AG08396 (cell line): ENCODE results near the gene ZNF80.
"Not testable (repeated sequence)": the region's sequence is repeated elsewhere in the genome, so short reads cannot be mapped to it uniquely, and the experiment has no call there.

Source experiments
- DNase-seq: peaks from one replicate; pipeline ENCODE4 v3.0.0; 2012; ENCODE audit warnings: low spot score, mixed read lengths

Gene ZNF80

DNA sequence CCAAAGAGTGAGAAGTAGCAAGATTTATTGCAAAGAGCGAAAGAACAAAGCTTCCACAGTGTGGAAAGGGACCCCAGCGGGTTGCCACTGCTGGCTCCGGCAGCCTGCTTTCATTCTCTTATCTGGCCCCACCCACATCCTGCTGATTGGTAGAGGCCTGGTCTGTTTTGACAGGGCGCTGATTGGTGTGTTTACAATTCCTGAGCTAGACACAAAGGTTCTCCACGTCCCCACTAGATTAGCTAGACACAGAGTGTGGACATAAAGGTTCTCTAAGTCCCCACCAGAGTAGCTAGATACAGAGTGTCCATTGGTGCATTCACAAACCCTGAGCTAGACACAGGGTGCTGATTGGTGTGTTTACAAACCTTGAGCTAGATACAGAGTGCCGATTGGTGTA lies at the start of gene ZNF80:
Gene ZNF80 (minus strand): TSS at position 101 of the 400 bp plus-strand sequence. CDS start 504 bp downstream, outside the sequence.
- DNase-seq = not testable (repeated sequence)

DNA sequence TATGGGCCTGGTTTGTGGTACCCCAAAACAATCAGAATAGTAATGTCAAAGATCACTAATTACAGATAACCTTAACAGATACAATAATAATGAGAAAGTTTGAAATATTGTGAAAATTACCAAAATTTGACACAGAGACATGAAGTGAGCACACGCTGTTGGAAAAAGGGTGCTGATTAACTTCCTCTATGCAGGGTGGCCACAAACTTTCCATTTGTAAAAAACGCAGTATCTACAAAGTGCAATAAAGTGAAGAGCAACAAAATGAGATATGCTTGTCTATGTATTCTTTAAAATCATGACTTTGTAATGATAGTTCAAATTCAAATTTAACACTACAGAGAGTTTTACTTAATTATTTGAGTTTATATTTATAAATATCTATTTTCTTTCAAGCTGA lies 48.9 kb upstream of the ZNF80 start:
- no peak for DNase-seq

DNA sequence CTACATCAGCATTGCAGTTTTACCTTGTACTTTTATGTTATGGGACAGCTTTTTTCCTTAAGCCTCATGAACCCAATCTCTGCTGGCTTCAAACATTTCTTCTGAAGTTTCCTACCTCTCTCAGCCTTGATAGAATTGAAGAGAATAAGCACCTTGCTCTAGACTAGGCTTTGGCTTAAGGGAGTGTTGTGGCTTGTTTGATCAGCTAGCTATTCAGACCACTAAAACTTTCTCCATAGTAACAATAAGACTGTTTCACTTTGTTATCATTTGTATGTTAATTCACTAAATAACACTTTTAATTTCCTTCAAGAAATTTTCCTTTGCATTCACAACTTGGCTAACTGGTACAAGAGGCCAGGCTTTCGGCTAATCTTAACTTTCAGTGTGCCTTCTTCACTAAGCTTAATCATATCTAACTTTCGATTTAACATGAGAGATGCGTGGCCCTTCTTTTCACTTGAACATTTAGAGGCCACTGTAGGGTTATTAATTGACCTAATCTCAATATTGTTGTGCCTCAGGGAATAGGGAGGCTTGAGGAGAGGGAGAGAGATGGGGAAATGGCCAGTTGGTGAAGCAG lies 48.4 kb upstream of the ZNF80 start:
- no peak for DNase-seq

DNA sequence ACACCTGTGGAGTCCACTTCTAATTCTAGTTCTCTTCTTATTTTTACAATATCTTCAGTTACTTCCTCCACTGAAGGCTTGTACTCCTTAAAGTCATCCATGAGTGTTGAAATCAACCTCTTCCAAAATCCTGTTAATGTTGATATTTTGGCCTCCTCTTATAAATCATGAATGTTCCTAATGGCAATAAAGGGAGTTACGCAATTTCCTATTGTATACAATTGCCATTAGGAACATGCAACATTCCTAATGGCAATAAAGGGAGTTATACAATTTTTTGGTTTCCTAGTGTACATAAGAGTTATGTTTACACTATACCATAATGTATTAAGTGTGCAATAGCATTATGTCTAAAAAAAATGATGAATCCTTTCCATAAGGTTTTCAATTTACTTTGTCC lies 47.3 kb upstream of the ZNF80 start:
- no peak for DNase-seq

DNA sequence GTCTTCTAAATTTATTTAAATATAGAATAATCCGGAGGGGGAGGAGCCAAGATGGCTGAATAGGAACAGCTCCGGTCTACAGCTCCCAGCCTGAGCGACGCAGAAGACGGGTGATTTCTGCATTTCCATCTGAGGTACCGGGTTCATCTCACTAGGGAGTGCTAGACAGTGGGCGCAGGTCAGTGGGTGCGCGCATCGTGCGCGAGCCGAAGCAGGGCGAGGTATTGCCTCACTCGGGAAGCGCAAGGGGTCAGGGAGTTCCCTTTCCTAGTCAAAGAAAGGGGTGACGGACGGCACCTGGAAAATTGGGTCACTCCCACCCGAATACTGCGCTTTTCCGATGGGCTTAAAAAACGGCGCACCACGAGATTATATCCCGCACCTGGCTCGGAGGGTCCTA lies 39.5 kb upstream of the ZNF80 start:
- not testable (repeated sequence) for DNase-seq

DNA sequence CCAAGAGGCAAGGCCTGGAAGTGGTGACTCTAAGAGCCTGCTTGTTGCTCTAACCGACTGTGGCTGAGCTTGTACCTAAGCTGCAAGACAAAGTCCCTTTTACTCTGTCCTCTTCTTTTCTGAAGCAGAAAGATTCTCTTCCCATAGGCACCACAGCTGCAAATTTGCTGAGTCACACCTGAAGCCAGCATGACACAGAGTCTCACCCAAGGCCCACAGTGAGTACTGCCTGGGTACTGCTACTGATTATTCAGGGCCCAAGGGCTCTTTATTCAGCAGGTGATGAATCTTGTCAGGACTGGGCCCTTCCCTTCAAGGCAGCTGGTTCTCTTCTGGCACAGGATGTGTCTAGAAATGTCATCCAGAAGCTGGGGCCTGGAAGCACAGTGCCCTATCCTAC lies 37.6 kb upstream of the ZNF80 start:
- no peak for DNase-seq

DNA sequence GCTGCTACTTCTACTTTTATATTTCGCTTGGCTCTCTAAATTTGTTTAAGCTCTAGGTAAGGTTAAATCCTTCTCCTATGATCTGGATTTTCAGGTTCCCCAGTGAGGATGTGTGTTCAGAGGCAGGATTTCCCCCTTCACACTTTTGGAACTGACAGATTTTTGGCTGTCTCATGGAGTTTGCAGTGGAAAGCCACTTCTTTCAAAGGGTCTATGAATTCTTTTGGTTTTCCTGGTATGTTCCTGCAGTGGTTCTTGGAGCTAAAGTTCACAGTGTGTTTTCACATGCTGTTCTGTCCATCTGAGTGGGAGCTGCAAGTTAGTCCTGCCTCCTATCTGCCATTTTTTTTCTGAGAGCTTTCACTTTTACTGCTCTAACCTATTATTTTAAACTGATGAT lies 34.9 kb upstream of the ZNF80 start:
- no peak for DNase-seq

DNA sequence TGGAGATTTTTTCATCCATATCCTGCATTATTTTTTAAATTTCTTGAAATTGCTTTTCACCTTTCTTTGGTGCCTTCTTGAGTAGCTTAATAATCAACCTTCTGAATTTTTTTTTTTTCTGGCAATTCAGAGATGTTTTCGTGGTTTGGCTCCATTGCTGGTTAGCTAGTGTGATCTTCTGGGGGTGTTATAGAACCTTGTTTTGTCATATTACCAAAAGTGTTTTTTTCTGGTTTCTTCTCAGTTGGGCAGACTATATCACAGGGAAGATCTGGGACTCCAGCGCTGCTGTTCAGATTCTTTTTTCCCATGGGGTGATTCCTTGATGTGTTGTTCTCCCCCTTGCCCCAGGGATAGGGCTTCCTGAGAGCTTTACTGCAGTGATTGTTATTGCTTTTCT lies 32.6 kb upstream of the ZNF80 start:
- DNase-seq = no peak

DNA sequence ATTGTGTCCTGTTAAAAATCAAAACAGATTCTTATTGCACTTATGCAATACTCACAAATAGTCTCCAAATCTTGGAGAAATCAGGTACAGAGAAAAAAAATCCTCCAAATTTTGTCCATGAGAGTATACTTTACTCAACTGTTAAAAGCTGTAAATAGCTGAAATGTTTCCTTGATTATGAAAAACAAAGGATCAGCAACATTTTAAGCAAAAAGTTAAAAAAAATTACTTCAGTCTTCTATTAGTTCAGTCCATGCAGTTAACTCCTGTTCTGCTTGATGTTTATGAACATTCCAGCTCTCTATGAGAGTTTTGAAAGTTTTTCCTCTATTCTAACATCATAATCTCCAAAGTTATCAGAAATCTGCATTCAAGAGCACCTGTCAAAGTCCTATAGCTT lies 22.8 kb upstream of the ZNF80 start:
- no peak for DNase-seq

DNA sequence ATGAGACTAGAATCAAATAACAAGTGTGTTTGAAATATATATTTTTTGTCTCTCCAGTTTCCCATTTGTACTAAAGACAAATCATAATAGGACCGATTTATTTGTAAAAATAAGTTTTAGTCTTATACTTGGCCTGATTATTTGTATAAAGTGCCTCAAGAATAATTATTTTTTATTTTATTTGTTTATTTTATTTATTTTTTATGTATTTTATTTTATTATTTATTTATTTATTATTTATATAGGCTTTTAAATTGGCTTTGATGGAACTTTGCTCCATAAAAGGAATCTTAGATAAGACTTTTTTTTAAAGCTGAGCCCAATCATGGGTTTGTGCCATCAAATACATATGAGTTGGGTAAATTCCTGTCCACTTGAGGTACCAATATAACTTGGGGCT lies 22.2 kb upstream of the ZNF80 start:
- DNase-seq = no peak

DNA sequence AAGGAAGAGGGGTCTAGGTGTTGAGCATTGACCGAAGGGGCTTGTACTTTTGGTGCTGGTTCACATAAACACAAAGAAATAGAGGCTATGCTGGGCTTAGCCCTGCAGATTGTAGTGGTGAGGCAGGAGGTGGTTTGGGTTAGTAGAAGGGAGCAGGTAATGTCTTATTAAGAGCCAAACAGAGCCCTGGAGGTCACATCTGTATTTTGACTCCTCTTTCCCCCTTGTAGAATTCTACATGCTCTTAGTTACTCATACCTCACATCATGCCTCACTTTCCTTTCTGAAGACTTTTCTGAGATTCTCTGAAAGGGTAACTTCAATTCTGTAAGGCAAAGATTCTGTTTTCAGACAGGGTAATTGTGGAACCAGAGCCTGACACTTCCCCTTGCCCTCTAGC lies 16.1 kb upstream of the ZNF80 start:
- DNase-seq = no peak

DNA sequence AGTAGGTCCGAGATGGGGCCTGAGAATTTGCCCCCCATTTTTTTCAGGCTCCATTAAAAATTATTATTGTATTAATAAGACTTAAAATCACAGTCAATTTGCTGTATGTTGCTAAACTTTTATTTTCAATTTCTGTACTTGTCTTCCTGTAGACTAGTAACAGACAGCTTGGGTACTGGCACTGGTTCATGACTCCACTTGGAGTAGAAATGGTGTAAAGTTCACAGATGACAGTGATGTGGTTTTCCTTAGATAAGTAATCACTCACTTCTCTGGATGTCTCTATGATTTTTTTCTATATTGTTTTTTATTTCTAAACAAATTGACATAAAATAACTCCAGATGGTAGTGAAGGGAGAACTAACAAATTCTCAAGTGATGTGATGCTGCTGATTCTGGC lies 15.6 kb upstream of the ZNF80 start:
- DNase-seq = no peak

DNA sequence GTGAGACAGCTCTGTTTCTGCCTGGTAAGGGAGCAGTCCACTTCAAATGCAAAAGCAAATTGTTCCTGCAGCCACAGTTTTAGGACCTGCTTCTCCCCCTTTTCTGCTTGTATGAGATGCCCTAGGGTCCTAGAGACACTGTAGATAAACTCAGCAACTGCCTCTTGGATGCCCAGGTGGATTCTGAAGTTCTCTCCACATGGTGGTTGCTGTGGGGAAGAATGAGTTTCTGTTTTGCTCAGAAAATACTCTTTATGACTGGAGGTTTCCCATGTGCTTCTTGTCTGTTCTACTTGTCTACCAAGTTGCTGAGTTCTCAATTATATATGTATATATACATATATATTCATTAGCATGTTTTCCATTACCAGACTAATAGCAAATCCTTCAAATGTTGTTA lies 5.6 kb upstream of the ZNF80 start:
- no peak for DNase-seq

DNA sequence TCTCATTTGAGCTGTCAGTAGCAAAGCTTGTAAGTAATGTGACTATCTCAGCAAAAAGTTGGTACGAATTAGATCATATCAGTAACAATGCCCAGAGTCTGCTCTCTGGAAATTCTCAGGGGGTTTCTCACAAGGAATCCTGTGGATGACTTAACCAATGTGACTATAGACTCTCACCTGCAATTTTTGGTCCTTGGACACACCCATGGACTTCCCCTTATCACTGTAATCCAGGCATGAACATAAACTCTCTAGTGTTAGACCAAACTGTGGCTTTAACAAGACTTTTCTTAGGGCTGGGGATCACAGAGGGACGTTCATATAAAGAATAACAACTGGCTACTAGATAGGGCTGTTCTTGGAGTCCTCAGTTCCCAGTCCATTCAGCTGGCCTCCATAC lies 3.9 kb upstream of the ZNF80 start:
- no peak for DNase-seq

DNA sequence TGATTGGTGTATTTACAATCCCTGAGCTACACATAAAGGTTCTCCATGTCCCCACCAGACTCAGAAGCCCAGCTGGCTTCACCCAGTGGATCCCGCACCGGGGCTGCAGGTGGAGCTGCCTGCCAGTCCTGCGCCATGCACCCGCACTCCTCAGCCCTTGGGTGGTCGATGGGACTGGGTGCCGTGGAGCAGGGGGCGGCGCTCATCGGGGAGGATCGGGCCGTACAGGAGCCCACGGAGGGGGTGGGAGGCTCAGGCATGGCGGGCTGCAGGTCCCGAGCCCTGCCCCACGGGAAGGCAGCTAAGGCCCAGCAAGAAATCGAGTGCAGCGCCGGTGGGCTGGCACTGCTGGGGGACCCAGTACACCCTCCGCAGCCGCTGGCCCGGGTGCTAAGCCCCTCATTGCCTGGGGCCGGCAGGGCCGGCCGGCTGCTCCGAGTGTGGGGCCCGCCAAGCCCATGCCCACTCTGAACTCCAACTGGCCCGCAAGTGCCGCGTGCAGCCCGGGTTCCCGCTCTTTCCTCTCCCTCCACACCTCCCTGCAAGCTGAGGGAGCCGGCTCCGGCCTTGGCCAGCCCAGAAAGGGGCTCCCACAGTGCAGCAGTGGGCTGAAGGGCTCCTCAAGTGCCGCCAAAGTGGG lies 888 bp upstream of the ZNF80 start:
- not testable (repeated sequence) for DNase-seq

DNA sequence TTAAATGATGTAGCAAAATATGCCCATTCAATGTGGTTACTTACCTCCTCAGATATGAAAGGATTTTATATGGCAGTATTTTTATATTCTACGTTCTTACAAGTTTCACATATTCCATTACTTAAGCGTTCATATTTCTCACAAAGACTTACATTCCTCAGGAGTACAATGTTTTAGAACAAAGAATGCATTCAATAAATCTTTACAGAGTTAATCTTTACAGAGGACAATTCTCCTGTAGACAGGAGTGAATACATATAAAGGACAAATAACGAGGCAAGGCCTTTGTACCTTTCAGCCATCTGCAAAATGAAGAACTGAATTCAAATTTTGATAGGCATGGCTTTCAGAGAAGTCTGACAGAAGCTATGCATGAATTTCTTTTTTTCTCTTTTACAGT lies 1.9 kb downstream of the ZNF80 start:
- no peak for DNase-seq

DNA sequence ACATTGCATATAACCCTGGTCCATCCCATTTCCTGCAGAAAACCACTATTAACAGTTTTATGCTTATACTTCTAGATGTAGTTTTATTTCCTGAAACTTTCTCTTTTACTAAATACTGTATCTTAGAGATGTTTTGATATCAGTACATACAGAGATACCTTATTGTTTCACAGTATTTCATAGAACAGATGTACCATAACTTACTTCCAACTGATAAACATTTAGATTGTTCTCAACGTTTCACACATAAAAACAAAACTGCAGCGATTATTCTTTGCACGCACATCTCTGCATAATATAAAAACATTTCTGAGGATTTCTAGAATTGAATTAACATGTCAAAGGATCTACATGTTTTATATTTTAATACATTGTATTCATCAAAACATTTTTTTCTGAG lies 2.6 kb downstream of the ZNF80 start:
- DNase-seq = no peak

DNA sequence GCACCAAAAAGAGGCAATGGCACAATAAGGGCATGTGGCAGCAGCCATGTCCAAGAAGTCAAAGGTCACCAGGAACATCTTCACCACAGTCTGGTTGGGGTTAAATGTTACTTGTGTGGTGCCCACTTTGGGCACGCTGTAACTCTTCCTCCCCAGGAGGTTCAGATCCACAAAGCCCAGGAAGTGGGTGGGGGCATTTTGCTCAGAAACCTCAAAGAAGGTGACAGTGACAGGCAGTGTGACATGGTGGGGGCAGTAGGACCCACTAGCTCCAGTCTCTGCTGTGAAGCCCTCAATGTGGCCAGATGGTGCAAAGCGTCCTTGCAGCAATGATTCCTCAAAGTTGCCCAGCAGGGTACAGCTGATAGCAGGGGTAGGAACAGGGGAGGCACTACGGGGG lies 5.8 kb downstream of the ZNF80 start:
- no peak for DNase-seq

DNA sequence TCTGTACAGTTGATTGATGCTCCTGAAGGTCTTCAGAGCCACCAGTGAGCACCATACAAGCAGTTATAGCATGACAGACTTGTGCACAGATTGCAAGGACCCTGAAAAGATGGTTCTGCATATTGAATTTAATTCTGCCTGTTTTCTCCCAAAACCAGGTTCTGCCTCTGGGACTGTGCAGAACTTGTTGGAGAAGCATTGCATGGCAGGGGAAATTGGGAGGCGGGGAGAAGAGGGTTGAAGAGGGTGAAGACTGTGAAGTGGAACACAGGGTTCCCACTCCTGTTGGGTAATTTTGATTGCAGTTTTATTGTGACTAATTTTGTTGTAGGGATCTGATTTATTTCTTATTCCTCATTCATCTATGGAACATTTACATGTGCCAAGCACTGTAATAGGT lies 10.3 kb downstream of the ZNF80 start:
- DNase-seq = no peak

DNA sequence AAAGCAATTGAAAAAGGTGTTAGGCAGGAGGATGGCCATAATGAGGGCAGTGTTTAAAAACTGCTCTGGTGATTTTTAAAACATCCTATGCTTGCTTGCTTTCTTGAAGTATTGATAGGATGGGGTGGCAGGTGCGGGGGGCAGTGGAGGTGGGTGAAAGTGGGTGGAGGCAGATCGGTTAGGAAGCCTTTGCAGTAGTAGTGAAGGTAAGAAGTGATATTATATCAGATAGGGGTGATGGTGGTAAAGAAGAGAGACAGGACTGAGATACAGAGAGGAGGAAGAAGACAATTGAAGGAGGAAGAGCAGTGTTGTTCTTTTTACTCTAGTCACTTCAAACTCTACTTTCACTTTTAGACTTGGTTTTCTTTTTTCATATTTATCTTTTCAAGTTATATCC lies 11.1 kb downstream of the ZNF80 start:
- DNase-seq = no peak

DNA sequence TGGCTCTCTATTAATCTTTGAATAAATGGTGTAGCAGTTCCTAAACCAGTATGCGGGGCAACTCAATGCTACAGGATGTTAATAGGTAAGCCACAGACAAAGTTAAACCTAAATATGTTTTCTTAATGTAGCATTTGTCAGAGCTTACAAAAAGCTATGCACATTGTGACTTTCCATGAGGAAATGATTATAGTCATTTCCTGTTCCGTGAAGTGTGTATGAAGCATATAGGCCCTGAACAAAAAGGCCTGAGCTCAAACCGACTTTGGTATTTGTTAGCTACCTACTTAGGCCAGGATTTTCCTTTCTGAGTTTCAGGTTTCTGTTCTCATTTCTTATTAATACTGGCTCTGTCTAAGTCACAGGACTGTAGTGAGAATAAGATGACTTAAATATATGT lies 14.2 kb downstream of the ZNF80 start:
- no peak for DNase-seq

DNA sequence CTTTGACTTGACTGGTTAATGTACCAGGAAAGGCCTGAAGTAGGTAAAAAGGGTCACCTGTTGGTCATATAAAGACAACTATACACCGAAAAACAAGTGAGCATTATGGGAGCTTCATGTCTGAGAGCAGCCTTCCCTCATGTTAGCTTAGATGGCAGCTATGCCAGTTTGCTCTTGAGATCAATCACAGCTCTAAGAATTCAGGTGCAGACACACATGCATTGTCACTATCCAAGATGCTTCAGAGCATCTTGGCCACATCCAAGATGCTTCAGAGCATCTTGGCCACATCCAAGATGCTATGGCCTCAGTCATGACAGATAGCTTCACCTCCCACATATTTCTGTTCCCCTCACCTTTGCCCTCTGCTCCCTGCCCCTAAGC lies 15.5 kb downstream of the ZNF80 start:
- no peak for DNase-seq

DNA sequence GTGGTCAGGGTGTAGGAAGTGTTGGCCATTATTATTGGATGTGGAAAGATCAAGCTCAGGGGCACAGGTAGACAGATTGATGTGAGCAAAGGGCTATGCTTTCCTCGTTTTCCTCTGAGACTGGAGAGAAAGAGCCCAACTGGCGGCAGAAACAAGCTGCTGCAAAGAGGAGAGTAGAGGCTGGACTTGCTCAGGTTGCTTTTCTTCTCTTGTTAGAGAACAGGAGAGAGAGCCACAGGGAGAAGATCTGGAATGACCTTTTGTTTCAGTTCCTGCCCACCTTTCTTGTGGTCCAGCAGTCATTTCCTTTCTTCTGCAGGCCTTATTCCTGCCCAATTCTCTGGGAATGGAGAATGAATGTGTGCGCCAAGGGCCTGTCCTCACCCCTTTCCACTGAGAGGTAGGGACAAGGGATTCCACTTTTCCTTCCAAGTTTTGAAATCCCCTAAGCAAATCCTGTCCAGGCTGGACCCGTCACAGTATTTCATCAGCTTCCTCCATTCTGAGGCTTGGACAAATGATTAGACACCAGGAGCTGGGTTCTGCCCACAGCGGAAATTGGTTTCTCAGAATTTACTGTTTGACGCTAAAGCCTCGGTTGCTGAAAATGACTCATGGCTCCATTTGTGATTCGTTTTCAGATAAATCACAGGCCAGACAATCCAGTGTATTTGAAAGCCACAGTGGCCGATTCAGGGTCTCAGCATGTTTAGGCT lies 16.1 kb downstream of the ZNF80 start:
- no peak for DNase-seq

DNA sequence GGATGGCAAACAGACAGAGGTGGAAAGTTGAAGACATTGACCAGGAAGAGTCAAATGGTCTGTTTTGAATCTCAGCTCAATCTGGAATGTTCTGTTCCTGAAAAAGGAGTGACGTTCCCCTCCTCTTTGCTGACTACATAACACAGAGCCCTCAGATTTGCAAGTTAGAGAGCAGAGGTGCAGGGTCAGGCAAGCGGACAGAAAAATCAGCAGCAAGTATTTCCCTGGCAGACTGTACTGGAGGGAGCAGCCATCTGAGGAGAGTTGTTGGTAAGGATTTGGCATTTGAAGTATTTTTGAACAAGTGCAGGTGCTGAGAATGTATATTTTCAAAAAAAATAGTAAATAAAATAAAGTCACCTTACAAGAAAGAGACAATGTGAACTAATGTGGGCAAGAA lies 17.6 kb downstream of the ZNF80 start:
- no peak for DNase-seq
